GM12878 (cell line): ENCODE measurements around the gene UBAC2. TPM values are rescaled to one million over a fixed set of nuclear protein-coding genes. Genes with fewer than 3 reads are reported as not detected.

Experiments
- ATF2 ChIP-seq: IDR thresholded peaks from 2 replicates; pipeline ENCODE4 v1.6.1; 2012; ENCODE audit warnings: low read length, inconsistent platforms
- CBX3 ChIP-seq: fragments of 200-600 bp; sonication (generic); IDR thresholded peaks from 2 replicates; pipeline ENCODE4 v1.6.1; 2016; ENCODE audit warnings: low read depth, borderline replicate concordance
- CREM ChIP-seq: IDR thresholded peaks from 2 replicates; pipeline ENCODE4 v1.6.1; 2014; ENCODE audit warnings: antibody characterized with exemption, low read depth
- EGR1 ChIP-seq, 2 experiments: IDR thresholded peaks; 1 replicate in 1 of 2; 2 replicates in 1 of 2; pipeline ENCODE4 v1.6.1; 2011 to 2012; ENCODE audit warnings: low read depth in 2 of 2, low read length in 2 of 2, borderline replicate concordance in 1 of 2, mild to moderate bottlenecking in 1 of 2, moderate library complexity in 1 of 2
- EP300 ChIP-seq, 2 experiments: fragments of 150-350 bp in 1 of 2; IDR thresholded peaks; 2 replicates each; pipeline ENCODE4 v1.6.1; 2011 to 2012; ENCODE audit warnings: low read depth in 2 of 2, low read length in 2 of 2, borderline replicate concordance in 1 of 2, improper control_type of control experiment in 1 of 2, inconsistent platforms in 1 of 2; ENCODE audit not compliant: control insufficient read depth in 1 of 2
- FOXK2 ChIP-seq: fragments of 450-650 bp; IDR thresholded peaks from 2 replicates; pipeline ENCODE4 v1.6.1; 2017; ENCODE audit warnings: mild to moderate bottlenecking, moderate library complexity
- HCFC1 ChIP-seq: fragments of 150-350 bp; IDR thresholded peaks from 2 replicates; pipeline ENCODE4 v1.6.1; 2014; ENCODE audit warnings: low read length
- JUNB ChIP-seq: IDR thresholded peaks from 2 replicates; pipeline ENCODE4 v1.6.1; 2016; ENCODE audit warnings: antibody characterized with exemption, mild to moderate bottlenecking
- MYC ChIP-seq: IDR thresholded peaks from 2 replicates; pipeline ENCODE4 v1.6.1; 2011; ENCODE audit warnings: mild to moderate bottlenecking, low read length, moderate library complexity, inconsistent platforms; ENCODE audit not compliant: insufficient read depth, insufficient replicate concordance, insufficient read length, severe bottlenecking
- NFYA ChIP-seq: IDR thresholded peaks from 2 replicates; pipeline ENCODE4 v1.6.1; 2011; ENCODE audit warnings: low read depth, mild to moderate bottlenecking, low read length, improper control_type of control experiment, borderline replicate concordance
- NR2C2 ChIP-seq: IDR thresholded peaks from 2 replicates; pipeline ENCODE4 v1.6.1; 2011; ENCODE audit warnings: borderline replicate concordance, low read depth; ENCODE audit not compliant: control insufficient read depth, insufficient read length
- RCOR1 ChIP-seq: conservative IDR thresholded peaks from 2 replicates; pipeline ENCODE4 v1.6.1; 2012; ENCODE audit warnings: low read depth, low read length, improper control_type of control experiment
- RFX5 ChIP-seq: IDR thresholded peaks from 2 replicates; pipeline ENCODE4 v1.6.1; 2011; ENCODE audit warnings: low read depth, low read length, improper control_type of control experiment
- RUNX3 ChIP-seq: IDR thresholded peaks from 2 replicates; pipeline ENCODE4 v1.6.1; 2012; ENCODE audit warnings: low read length, inconsistent platforms
- SMAD1 ChIP-seq: fragments of 450-650 bp; IDR thresholded peaks from 2 replicates; pipeline ENCODE4 v1.6.1; 2018; ENCODE audit warnings: mild to moderate bottlenecking, low read depth; ENCODE audit not compliant: partially characterized antibody
- SMAD5 ChIP-seq: IDR thresholded peaks from 2 replicates; pipeline ENCODE4 v1.6.1; 2016; ENCODE audit warnings: antibody characterized with exemption, low read depth
- SREBF2 ChIP-seq: IDR thresholded peaks from 2 replicates; pipeline ENCODE4 v1.6.1; 2012; ENCODE audit warnings: mild to moderate bottlenecking, low read length
- SUPT20H ChIP-seq: IDR thresholded peaks from 2 replicates; pipeline ENCODE4 v1.6.1; 2011; ENCODE audit warnings: low read depth, mild to moderate bottlenecking, low read length, moderate library complexity, borderline replicate concordance; ENCODE audit not compliant: control insufficient read depth
- TCF12 ChIP-seq: IDR thresholded peaks from 2 replicates; pipeline ENCODE4 v1.6.1; 2011; ENCODE audit warnings: low read depth, mild to moderate bottlenecking, low read length
- TCF7 ChIP-seq: IDR thresholded peaks from 2 replicates; pipeline ENCODE4 v1.6.1; 2014; ENCODE audit warnings: antibody characterized with exemption, borderline replicate concordance
- USF2 ChIP-seq: IDR thresholded peaks from 2 replicates; pipeline ENCODE4 v1.6.1; 2011; ENCODE audit warnings: low read depth, low read length, improper control_type of control experiment, borderline replicate concordance
- ZNF207 ChIP-seq: fragments of 450-650 bp; IDR thresholded peaks from 2 replicates; pipeline ENCODE4 v1.6.1; 2014; ENCODE audit warnings: antibody characterized with exemption, mild to moderate bottlenecking, borderline replicate concordance
- polyA plus RNA-seq, 11 experiments: library from polyadenylated mRNA; depleted of rRNA in 4 of 11; unstranded in 6 of 11; stranded (reverse) in 5 of 11; fragments of >200 nt; fragmentation: Nextera tagmentation in 4 of 11; fragmentation: Illumina TruSeq in 1 of 11; extraction: Ambion mirVana in 4 of 11; extraction: Trizol in 1 of 11; gene quantifications; 1 replicate in 1 of 11; 2 replicates in 10 of 11; pipeline versions ENCODE4 v1.2.1 to v1.2.3, GENCODE V29; 2011 to 2016; ENCODE audit warnings: inconsistent platforms in 2 of 11, missing spikeins in 2 of 11, low read depth in 1 of 11
- total RNA-seq, 4 experiments: library from RNA; depleted of rRNA in 3 of 4; stranded (reverse); fragments of >200 nt in 3 of 4; fragmentation: Illumina TruSeq in 1 of 4; extraction: Trizol in 1 of 4; gene quantifications; 2 replicates each; pipeline versions ENCODE4 v1.2.1 to v1.2.3, GENCODE V29; 2013 to 2021
- TF ChIP-seq, protein P1 (sequence below): fragments of 450-650 bp; IDR thresholded peaks from 2 replicates; pipeline ENCODE4 v1.6.1; 2014; ENCODE audit warnings: mild to moderate bottlenecking
- TF ChIP-seq, protein P2 (sequence below): fragments of 450-650 bp; IDR thresholded peaks from 2 replicates; pipeline ENCODE4 v1.6.1; 2018; ENCODE audit warnings: borderline replicate concordance, mild to moderate bottlenecking; ENCODE audit not compliant: partially characterized antibody
- TF ChIP-seq, protein P3 (sequence below): IDR thresholded peaks from 2 replicates; pipeline ENCODE4 v1.6.1; 2012; ENCODE audit warnings: low read depth, low read length, improper control_type of control experiment

The UBAC2 gene
- total and polyA plus RNA-seq, 10 of the 15 experiments (the other 5 are each of a cell fraction or from before 2014, with no cell fraction given), result 3.0 to 54.6 (median 17.4) TPM

- TF ChIP-seq, protein P1, sequence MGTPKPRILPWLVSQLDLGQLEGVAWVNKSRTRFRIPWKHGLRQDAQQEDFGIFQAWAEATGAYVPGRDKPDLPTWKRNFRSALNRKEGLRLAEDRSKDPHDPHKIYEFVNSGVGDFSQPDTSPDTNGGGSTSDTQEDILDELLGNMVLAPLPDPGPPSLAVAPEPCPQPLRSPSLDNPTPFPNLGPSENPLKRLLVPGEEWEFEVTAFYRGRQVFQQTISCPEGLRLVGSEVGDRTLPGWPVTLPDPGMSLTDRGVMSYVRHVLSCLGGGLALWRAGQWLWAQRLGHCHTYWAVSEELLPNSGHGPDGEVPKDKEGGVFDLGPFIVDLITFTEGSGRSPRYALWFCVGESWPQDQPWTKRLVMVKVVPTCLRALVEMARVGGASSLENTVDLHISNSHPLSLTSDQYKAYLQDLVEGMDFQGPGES, result no peak
- peak; percentile 77 for TF ChIP-seq USF2
- no peak for TF ChIP-seq JUNB
- no peak; the same call in 1 of the 2 replicates for TF ChIP-seq SMAD5
- TF ChIP-seq, protein P2, sequence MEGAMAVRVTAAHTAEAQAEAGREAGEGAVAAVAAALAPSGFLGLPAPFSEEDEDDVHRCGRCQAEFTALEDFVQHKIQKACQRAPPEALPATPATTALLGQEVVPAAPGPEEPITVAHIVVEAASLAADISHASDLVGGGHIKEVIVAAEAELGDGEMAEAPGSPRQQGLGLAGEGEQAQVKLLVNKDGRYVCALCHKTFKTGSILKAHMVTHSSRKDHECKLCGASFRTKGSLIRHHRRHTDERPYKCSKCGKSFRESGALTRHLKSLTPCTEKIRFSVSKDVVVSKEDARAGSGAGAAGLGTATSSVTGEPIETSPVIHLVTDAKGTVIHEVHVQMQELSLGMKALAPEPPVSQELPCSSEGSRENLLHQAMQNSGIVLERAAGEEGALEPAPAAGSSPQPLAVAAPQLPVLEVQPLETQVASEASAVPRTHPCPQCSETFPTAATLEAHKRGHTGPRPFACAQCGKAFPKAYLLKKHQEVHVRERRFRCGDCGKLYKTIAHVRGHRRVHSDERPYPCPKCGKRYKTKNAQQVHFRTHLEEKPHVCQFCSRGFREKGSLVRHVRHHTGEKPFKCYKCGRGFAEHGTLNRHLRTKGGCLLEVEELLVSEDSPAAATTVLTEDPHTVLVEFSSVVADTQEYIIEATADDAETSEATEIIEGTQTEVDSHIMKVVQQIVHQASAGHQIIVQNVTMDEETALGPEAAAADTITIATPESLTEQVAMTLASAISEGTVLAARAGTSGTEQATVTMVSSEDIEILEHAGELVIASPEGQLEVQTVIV, result no peak
- no peak for TF ChIP-seq SREBF2
- TF ChIP-seq, protein P3, sequence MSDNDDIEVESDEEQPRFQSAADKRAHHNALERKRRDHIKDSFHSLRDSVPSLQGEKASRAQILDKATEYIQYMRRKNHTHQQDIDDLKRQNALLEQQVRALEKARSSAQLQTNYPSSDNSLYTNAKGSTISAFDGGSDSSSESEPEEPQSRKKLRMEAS, result peak; percentile 69; the same call in 1 of the 2 replicates
- TF ChIP-seq EGR1 (IDR thresholded peaks at IDR 0.05; ENCODE audit: borderline replicate concordance in 1 of 2, low read depth in 2 of 2, low read length in 2 of 2), result 0 out of 3 replicates have a peak, but pooled peaks of 1 of the 2 experiments have one; percentile 10
- no peak for TF ChIP-seq RFX5
- no peak for TF ChIP-seq SUPT20H
- TF ChIP-seq RCOR1, result no peak
- no peak for TF ChIP-seq MYC
- TF ChIP-seq TCF12, result peak; percentile 85
- no peak for TF ChIP-seq NFYA
- no peak for TF ChIP-seq RUNX3
- TF ChIP-seq CBX3, result no peak
- peak; percentile 20 for TF ChIP-seq SMAD1
- TF ChIP-seq ATF2, result no peak
- TF ChIP-seq NR2C2, result no peak
- TF ChIP-seq CREM, result peak; percentile 53; the same call in 1 of the 2 replicates
- TF ChIP-seq FOXK2, result no peak
- no peak for TF ChIP-seq HCFC1
- peak; percentile 61 to 64; a peak in 3 of 4 replicates for TF ChIP-seq EP300 (IDR thresholded peaks at IDR 0.05; ENCODE audit: borderline replicate concordance in 1 of 2, control insufficient read depth in 1 of 2, low read depth in 2 of 2, low read length in 2 of 2)
- TF ChIP-seq TCF7, result no peak
- TF ChIP-seq ZNF207, result no peak; the same call in 1 of the 2 replicates
These were observed 231.4 kb downstream of the UBAC2 start (continued) for GRCh38 chr13:99431927-99432608.
